A673 (cell line): Measurements from ENCODE around the gene SARNP. TPM values are rescaled to one million over a fixed set of nuclear protein-coding genes. Genes with fewer than 3 reads are reported as not detected.
"Not testable (repeated sequence)": the region's sequence is repeated elsewhere in the genome, so short reads cannot be mapped to it uniquely, and the experiment has no call there.

Source experiments
- BruUV-seq: library from RNA; stranded (reverse); fragments of 400-500 nt; replicated peaks from 2 replicates; lab custom pipeline; 2021; lab: Mats Ljungman, UMichigan
- CTCF ChIA-PET: fragments of 300-600 bp; sonication (Branson Sonifier 250); formaldehyde crosslinking; loops from one replicate; lab custom pipeline; 2022; ENCODE audit warnings: antibody characterized with exemption; lab: Charles Lee
- POLR2A ChIA-PET: fragments of 300-600 bp; sonication (Branson Sonifier 250); formaldehyde crosslinking; loops from one replicate; lab custom pipeline; 2022; ENCODE audit warnings: antibody characterized with exemption; ENCODE audit not compliant: low non-redundant PET; lab: Charles Lee
- DNase-seq: peaks from one replicate; pipeline ENCODE4 v3.0.0-alpha.2; 2015; ENCODE audit warnings: low spot score
- H3K27ac ChIP-seq: fragments of 200-600 bp; sonication (generic); 2 replicates; pipeline ENCODE4 v1.5.1; 2016; ENCODE audit warnings: mixed run types, low read depth, mild to moderate bottlenecking, mixed read lengths, antibody characterized with exemption, low read length; ENCODE audit not compliant: poor library complexity, severe bottlenecking
- H3K27me3 ChIP-seq: fragments of 200-600 bp; sonication (generic); replicated peaks from 2 replicates; pipeline ENCODE4 v1.6.1; 2017; ENCODE audit warnings: mixed run types, low read depth, mild to moderate bottlenecking, mixed read lengths, antibody characterized with exemption, low read length; ENCODE audit not compliant: insufficient read depth, poor library complexity
- H3K36me3 ChIP-seq: fragments of 200-600 bp; sonication (generic); 2 replicates; pipeline ENCODE4 v1.6.1; 2016; ENCODE audit warnings: mixed run types, mild to moderate bottlenecking, mixed read lengths, antibody characterized with exemption, low read length; ENCODE audit not compliant: insufficient read depth, poor library complexity, severe bottlenecking
- H3K4me1 ChIP-seq: fragments of 200-600 bp; sonication (generic); 2 replicates; pipeline ENCODE4 v1.6.1; 2017; ENCODE audit warnings: mixed run types, mild to moderate bottlenecking, mixed read lengths, antibody characterized with exemption, low read length; ENCODE audit not compliant: insufficient read depth, poor library complexity, severe bottlenecking
- H3K4me3 ChIP-seq: fragments of 200-600 bp; sonication (generic); 2 replicates; pipeline ENCODE4 v1.5.1; 2016; ENCODE audit warnings: low read depth, mixed run types, mild to moderate bottlenecking, mixed read lengths, low read length; ENCODE audit not compliant: poor library complexity, severe bottlenecking
- H3K9me3 ChIP-seq: fragments of 200-600 bp; sonication (generic); 2 replicates; pipeline ENCODE4 v1.6.1; 2016; ENCODE audit warnings: mixed run types, low read depth, mild to moderate bottlenecking, mixed read lengths, antibody characterized with exemption, low read length; ENCODE audit not compliant: poor library complexity, severe bottlenecking
- EZH2 ChIP-seq: fragments of 200-600 bp; sonication (generic); IDR thresholded peaks from 2 replicates; pipeline ENCODE4 v1.6.1; 2017; ENCODE audit warnings: borderline replicate concordance, low read depth, mild to moderate bottlenecking, mixed read lengths, antibody characterized with exemption, low read length; ENCODE audit not compliant: poor library complexity, severe bottlenecking
- intact Hi-C: fragments of 100-400 bp; cut with micrococcal nuclease; formaldehyde crosslinking; loops from one replicate; pipeline ENCODE4 v1.10.0; 2022; ENCODE audit not compliant: unreplicated experiment
- total RNA-seq: library from RNA; stranded (reverse); gene quantifications from 2 replicates; pipeline ENCODE4 v1.2.3, GENCODE V29; 2021
- TF ChIP-seq, protein P1 (sequence below): fragments of 300-800, 200-600 bp; sonication (generic); conservative IDR thresholded peaks from 2 replicates; pipeline ENCODE4 v1.5.1; 2017; ENCODE audit warnings: low read depth, mild to moderate bottlenecking, antibody characterized with exemption, low read length, moderate library complexity, mixed read lengths

The SARNP gene
- total RNA-seq, 1 experiment from 2014 or later: 104 TPM

DNA sequence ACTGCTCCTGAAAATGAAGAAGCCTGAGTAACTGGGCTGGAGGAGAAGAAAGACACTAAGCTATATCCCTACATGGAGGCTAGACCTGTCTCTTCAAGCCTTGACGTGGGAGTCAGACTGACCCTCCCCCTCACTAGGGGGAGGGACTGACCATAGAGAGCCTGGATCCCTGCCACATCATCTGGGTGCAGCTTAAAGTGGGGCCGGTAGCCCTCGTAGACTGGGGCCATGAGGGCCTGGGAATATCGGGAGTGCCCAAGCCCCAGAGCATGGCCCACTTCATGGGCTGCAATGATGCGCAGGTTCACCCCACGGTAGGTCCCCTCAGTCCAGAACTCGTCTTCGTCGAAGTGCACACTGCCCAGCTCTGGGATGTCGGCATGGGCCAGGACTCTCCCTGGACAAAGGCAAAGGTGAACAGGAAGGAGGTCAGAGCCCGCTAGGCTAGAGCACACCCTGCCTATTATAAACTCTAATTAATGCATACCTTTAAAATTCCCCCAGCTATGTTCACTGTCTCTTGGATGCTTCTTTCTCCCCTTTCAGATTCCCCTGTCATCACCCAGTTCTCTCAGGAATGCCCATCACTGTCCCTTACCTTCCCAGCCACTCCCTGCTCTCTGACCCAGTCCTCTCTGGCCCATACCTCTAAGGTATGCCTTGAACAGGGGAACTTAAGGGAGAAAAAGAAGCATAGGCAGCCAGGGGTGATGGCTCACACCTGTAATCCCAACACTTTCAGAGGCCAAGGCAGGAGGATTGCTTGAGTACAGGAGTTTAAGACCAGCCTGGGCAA lies 22.0 kb upstream of the SARNP start:
- DNase-seq: no peak
- Histone ChIP-seq H3K27me3 (no peaks in the 10 kb centered on the region), H3K4me1 (peaks cover 7% of the 10 kb centered on the region), H3K9me3 (no peaks in the 10 kb centered on the region), H3K36me3 (no peaks in the 10 kb centered on the region), H3K27ac (no peak overlapping the region), H3K4me3 (no peak overlapping the region)
- BruUV-seq: no TSS peak
- ChIA-PET POLR2A (no interaction called here), CTCF (no interaction called here)
- intact Hi-C loops: no loop called here
- TF ChIP-seq, protein P1, sequence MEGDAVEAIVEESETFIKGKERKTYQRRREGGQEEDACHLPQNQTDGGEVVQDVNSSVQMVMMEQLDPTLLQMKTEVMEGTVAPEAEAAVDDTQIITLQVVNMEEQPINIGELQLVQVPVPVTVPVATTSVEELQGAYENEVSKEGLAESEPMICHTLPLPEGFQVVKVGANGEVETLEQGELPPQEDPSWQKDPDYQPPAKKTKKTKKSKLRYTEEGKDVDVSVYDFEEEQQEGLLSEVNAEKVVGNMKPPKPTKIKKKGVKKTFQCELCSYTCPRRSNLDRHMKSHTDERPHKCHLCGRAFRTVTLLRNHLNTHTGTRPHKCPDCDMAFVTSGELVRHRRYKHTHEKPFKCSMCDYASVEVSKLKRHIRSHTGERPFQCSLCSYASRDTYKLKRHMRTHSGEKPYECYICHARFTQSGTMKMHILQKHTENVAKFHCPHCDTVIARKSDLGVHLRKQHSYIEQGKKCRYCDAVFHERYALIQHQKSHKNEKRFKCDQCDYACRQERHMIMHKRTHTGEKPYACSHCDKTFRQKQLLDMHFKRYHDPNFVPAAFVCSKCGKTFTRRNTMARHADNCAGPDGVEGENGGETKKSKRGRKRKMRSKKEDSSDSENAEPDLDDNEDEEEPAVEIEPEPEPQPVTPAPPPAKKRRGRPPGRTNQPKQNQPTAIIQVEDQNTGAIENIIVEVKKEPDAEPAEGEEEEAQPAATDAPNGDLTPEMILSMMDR: no peak
- TF ChIP-seq EZH2: no peak

DNA sequence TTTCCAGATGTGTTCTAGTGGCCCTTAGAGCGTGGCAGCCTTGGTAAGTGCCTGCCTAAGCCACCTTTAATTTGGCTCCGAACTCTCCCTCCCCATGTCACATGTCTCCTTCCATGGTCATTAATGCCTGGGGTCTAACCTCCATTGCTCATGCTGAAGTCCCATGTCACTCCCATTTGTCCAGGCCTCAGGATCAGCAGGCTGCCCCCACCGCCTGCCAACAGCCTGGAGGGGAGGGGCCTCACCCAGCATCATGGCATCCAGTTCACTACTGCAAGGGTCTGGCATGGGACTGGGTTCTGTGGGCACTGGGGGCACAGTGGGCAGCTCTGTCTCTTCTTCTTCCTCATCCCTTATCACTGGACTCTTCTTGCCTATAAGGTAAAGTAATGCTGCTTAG lies 20.8 kb upstream of the SARNP start:
- no TSS peak for BruUV-seq
- Histone ChIP-seq H3K4me1 (peaks cover 7% of the 10 kb centered on the region), H3K9me3 (no peaks in the 10 kb centered on the region), H3K36me3 (no peaks in the 10 kb centered on the region), H3K27me3 (no peaks in the 10 kb centered on the region), H3K27ac (no peak overlapping the region), H3K4me3 (no peak overlapping the region)
- ChIA-PET CTCF (no interaction called here), POLR2A (no interaction called here)
- intact Hi-C loops: no loop called here
- DNase-seq: no peak
- TF ChIP-seq EZH2: no peak
- TF ChIP-seq, protein P1: no peak

DNA sequence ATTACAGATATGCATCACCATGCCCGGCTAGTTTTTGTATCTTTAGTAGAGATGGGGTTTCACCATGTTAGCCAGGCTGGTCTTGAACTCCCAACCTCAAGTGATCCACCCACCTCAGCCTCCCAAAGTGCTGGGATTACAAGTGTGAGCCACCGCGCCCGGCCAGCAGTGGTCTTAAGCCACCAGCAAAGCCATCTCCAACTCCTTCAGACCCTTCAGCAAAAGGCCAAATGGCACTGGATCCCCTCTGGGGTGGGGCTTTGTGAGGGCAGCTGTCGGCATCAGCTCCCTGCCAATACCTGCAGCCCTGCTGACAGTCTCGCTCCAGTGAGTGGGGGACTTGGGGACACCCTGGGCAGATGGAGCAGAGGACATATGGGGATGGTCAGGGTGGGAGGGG lies 16.9 kb upstream of the SARNP start:
- H3K27me3 ChIP-seq, H3K27ac ChIP-seq, H3K36me3 ChIP-seq, H3K9me3 ChIP-seq, BruUV-seq, intact Hi-C loops, DNase-seq, POLR2A ChIA-PET, H3K4me3 ChIP-seq, H3K4me1 ChIP-seq, CTCF ChIA-PET: not testable (repeated sequence)

DNA sequence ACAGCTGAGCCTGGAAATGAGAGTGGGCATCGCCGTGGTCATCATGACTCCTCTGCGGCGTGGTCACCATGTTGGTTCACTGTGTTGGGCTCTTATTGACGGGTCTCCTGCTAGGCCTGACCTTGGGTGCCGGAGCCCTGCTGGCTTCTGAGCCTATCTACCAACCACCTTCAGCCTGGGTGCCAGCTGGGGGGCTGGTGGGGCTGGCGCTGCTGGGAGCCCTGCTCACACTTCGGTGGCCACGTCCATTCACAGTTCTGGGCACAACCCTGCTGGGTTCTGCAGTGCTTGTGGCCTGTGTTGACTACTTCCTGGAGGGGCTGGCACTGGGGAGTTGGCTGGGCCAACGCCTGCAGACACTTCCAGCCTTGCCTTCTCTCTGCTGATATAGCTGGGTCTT lies 15.5 kb upstream of the SARNP start:
- TF ChIP-seq EZH2: no peak
- TF ChIP-seq, protein P1: no peak
- intact Hi-C loops: no loop called here
- ChIA-PET POLR2A (interaction anchor here (0.6 kb wide), 1 partner anchor 228 kb away, joined by 5 read pairs; no protein-coding TSS in a partner anchor), CTCF (no interaction called here)
- Histone ChIP-seq H3K4me1 (no peaks in the 10 kb centered on the region), H3K9me3 (no peaks in the 10 kb centered on the region), H3K27me3 (no peaks in the 10 kb centered on the region), H3K36me3 (no peaks in the 10 kb centered on the region), H3K4me3 (no peak overlapping the region), H3K27ac (no peak overlapping the region)
- no TSS peak for BruUV-seq
- no peak for DNase-seq
